Gastrocnemius medialis (tissue), 4 donors: ENCODE results near the gene SH3BP5. TPM values are rescaled to one million over a fixed set of nuclear protein-coding genes. Genes with fewer than 3 reads are reported as not detected.
A peak's percentile ranks its signal among the peaks of the same experiment; 100 is the strongest.

ENCODE experiments used
- ATAC-seq, 2 donors: fragments of 150-250 bp; one replicate each; pipeline ENCODE4 v1.9.1; 2016
- DNase-seq, 2 donors: peaks; one replicate each; pipeline ENCODE4 v3.0.0-alpha.2; 2019
- H3K27ac ChIP-seq, 4 donors: fragments of 200-600 bp; sonication (generic); 1 replicate in 1 of 4; 2 replicates in 3 of 4; pipeline ENCODE4 v1.5.1; 2016 to 2018; ENCODE audit warnings: mild to moderate bottlenecking in 2 of 4, moderate library complexity in 1 of 4
- H3K27me3 ChIP-seq, 3 donors: fragments of 200-600 bp; sonication (generic) in 2 of 3; 1 replicate in 1 of 3; 2 replicates in 2 of 3; pipeline versions ENCODE4 v1.5.1 to v1.6.0; 2016 to 2019; ENCODE audit warnings: mild to moderate bottlenecking in 1 of 3, moderate library complexity in 1 of 3
- H3K36me3 ChIP-seq, 2 donors: fragments of 200-600 bp; sonication (generic) in 1 of 2; one replicate each; pipeline ENCODE4 v1.5.1; 2017 to 2018
- H3K4me1 ChIP-seq, 2 donors: fragments of 200-600 bp; sonication (generic) in 1 of 2; one replicate each; pipeline ENCODE4 v1.5.1; 2016 to 2017; ENCODE audit warnings: mild to moderate bottlenecking in 2 of 2
- H3K4me3 ChIP-seq, 4 donors: fragments of 200-600 bp; sonication (generic) in 3 of 4; 1 replicate in 1 of 4; 2 replicates in 3 of 4; pipeline ENCODE4 v1.5.1; 2016 to 2019; ENCODE audit warnings: mild to moderate bottlenecking in 2 of 4
- H3K9me3 ChIP-seq, 3 donors: fragments of 200-600 bp; sonication (generic) in 2 of 3; 1 replicate in 1 of 3; 2 replicates in 2 of 3; pipeline ENCODE4 v1.5.1; 2016 to 2019
- POLR2A ChIP-seq, 2 donors: fragments of 450-650 bp; IDR thresholded peaks; one replicate each; pipeline ENCODE4 v1.6.1; 2017; ENCODE audit warnings: antibody characterized with exemption in 2 of 2, mild to moderate bottlenecking in 2 of 2, moderate library complexity in 2 of 2
- in situ Hi-C, 4 donors: fragments of 200-750 bp; cut with MboI; loops; one replicate each; pipeline versions ENCODE4 v1.15.0 to v1.8.0; 2017; ENCODE audit warnings: low sequenced_read_pairs in 4 of 4
- intact Hi-C: fragments of 100-400 bp; cut with DNase I; formaldehyde crosslinking; loops from one replicate; pipeline ENCODE4 v1.15.1; 2023; ENCODE audit warnings: low total_unique reads
- total RNA-seq, 4 donors: library from RNA; depleted of rRNA; stranded (reverse); fragments of >200 nt; gene quantifications; one replicate each; pipeline versions ENCODE4 v1.1.0 to v1.2.3, GENCODE V29; 2016
- TF ChIP-seq, protein P1 (sequence below), 5 experiments: fragments of 450-650 bp in 3 of 5; fragments of 200-600 bp in 2 of 5; sonication (generic) in 2 of 5; IDR thresholded peaks in 4 of 5; conservative IDR thresholded peaks in 1 of 5; 1 replicate in 4 of 5; 2 replicates in 1 of 5; pipeline ENCODE4 v1.5.1; 2016 to 2019; ENCODE audit warnings: antibody characterized with exemption in 5 of 5, mild to moderate bottlenecking in 3 of 5, moderate library complexity in 3 of 5

The SH3BP5 gene
- total RNA-seq, 4 donors from 2014 or later = 31.5 to 111 (median 75.5) TPM

DNA sequence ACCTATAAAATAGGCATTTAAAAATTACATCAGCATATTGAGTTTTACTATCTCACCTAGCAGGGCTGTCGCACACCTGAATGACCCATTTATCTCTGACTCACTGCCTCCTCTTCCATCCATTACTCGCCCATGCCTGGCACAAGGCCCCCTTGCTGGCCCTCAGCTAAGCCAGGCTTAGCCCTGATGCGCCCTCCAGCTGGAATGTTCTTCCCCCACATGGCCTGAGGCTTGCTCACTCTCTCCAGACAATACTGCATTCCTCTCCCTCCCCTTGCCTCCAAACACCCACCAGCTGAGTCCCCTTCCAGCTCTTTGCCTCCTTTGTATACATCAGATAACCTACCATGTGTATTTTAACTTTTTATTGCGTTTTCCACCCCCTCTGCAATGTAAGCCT, 7.2 kb downstream of the SH3BP5 start:
- in situ Hi-C loops = no loop called here
- peak in 1 of 2 donors; percentile 4 for ATAC-seq
- intact Hi-C loops = loop anchor here (2.0 to 5.0 kb wide), 2 partner anchors 38 to 223 kb away; no protein-coding TSS in a partner anchor
- DNase-seq = peak in 1 of 2 donors; percentile 70
- Histone ChIP-seq H3K4me1 (peaks cover 89 to 92% of the 10 kb centered on the region in 2 donors), H3K27ac (peak overlapping the region; percentile 88 to 93 (median 91)), H3K27me3 (no peaks in the 10 kb centered on the region), H3K36me3 (no peaks in the 10 kb centered on the region), H3K9me3 (no peaks in the 10 kb centered on the region), H3K4me3 (no peak overlapping the region)
- TF ChIP-seq, protein P1, sequence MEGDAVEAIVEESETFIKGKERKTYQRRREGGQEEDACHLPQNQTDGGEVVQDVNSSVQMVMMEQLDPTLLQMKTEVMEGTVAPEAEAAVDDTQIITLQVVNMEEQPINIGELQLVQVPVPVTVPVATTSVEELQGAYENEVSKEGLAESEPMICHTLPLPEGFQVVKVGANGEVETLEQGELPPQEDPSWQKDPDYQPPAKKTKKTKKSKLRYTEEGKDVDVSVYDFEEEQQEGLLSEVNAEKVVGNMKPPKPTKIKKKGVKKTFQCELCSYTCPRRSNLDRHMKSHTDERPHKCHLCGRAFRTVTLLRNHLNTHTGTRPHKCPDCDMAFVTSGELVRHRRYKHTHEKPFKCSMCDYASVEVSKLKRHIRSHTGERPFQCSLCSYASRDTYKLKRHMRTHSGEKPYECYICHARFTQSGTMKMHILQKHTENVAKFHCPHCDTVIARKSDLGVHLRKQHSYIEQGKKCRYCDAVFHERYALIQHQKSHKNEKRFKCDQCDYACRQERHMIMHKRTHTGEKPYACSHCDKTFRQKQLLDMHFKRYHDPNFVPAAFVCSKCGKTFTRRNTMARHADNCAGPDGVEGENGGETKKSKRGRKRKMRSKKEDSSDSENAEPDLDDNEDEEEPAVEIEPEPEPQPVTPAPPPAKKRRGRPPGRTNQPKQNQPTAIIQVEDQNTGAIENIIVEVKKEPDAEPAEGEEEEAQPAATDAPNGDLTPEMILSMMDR (IDR thresholded peaks at IDR 0.05 in 4 of 5, conservative IDR thresholded peaks at IDR 0.05 in 1 of 5) = no peak
- TF ChIP-seq POLR2A (IDR thresholded peaks at IDR 0.05) = no peak

DNA sequence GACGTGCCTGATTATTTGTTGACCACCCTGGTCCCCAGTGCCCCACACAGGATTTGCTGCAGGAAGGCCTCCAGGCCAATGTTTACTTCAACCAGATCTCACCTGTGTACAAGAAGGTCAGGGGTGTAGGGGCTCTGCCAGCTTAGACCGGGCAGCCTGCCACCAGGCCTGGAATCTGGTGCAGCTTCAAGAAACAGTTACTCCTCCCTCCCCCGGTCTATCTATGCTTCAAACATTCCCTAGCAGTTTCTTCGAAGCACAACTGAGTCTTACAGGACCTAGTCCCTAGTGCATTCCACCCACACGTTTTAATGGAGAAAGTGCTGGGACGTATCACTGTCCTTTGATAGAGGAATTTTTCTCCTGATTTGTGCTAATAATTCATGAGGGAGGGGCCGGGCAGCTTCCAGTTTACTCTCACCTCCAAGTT, 8.0 kb downstream of the SH3BP5 start:
- ATAC-seq (peak in 1 of 2 donors; percentile 7), DNase-seq (peak in 1 of 2 donors; percentile 77)
- in situ Hi-C loops = no loop called here

DNA sequence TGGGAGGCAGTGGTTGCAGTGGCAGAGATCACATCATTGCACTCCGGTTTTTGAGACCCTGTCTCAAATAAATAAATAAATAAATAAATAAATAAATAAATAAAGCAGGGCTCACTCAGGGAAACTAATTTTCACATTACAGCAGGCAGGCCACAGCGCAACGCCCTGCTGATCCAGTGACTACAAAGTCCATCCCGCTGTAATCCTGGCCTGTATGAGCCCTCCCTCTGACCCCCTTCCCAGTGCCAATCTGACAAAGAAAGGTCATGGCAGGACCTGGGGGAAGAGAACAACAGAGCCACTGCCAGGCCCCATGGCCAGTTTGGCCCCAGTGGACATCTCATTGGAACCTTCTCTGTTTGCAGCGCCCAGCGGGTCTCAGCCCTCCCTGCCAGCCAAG, 9.3 kb downstream of the SH3BP5 start:
- Histone ChIP-seq H3K9me3 (no peaks in the 10 kb centered on the region), H3K4me1 (peaks cover 89 to 91% of the 10 kb centered on the region in 2 donors), H3K27ac (peak overlapping the region; percentile 88 to 93 (median 91)), H3K27me3 (no peaks in the 10 kb centered on the region), H3K36me3 (no peaks in the 10 kb centered on the region), H3K4me3 (no peak overlapping the region)
- TF ChIP-seq, protein P1 (IDR thresholded peaks at IDR 0.05 in 4 of 5, conservative IDR thresholded peaks at IDR 0.05 in 1 of 5) = no peak
- no peak for TF ChIP-seq POLR2A (IDR thresholded peaks at IDR 0.05)
- in situ Hi-C loops = no loop called here
- peak in 1 of 2 donors; percentile 39 for DNase-seq
- no peak for ATAC-seq
- intact Hi-C loops = no loop called here

More for the DNA sequence above, 8.0 kb downstream of the SH3BP5 start:
- peaks cover 89 to 93% of the 10 kb centered on the region in 2 donors for H3K4me1 ChIP-seq
- no peaks in the 10 kb centered on the region for H3K27me3 ChIP-seq
- no peak for TF ChIP-seq POLR2A (IDR thresholded peaks at IDR 0.05)
- TF ChIP-seq, protein P1 (IDR thresholded peaks at IDR 0.05 in 4 of 5, conservative IDR thresholded peaks at IDR 0.05 in 1 of 5) = no peak
- intact Hi-C loops = loop anchor here (2.0 kb wide), 1 partner anchor 38 kb away; no protein-coding TSS in a partner anchor
- H3K27ac ChIP-seq = peak overlapping the region; percentile 88 to 93 (median 91)
- H3K4me3 ChIP-seq = no peak overlapping the region
- no peaks in the 10 kb centered on the region for H3K9me3 ChIP-seq
- no peaks in the 10 kb centered on the region for H3K36me3 ChIP-seq

DNA sequence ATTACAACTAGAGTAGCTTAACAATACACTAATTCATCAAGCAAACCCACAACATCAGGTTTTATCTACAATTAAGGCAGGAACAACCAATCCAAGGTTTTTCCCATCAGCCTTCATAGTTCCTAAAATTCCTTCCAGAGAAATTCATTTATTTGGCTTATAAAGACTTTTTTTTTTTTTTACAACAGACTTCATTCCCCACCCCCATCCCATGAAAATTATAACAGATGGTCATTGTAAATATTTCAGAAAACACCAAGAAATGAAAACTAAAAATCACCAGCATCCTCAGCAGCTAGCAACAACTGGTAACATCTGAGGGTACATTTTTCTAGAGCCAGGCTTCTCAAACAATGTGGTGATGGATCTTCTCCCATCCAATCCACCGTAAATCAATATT, 11.0 kb downstream of the SH3BP5 start:
- Histone ChIP-seq H3K4me1 (peaks cover 91 to 92% of the 10 kb centered on the region in 2 donors), H3K9me3 (no peaks in the 10 kb centered on the region), H3K4me3 (no peak overlapping the region), H3K27me3 (no peaks in the 10 kb centered on the region), H3K27ac (peak overlapping the region; percentile 88 to 93 (median 91)), H3K36me3 (no peaks in the 10 kb centered on the region)
- in situ Hi-C loops (no loop called here), intact Hi-C loops (no loop called here)
- DNase-seq (no peak), ATAC-seq (no peak)
- TF ChIP-seq, protein P1 (IDR thresholded peaks at IDR 0.05 in 4 of 5, conservative IDR thresholded peaks at IDR 0.05 in 1 of 5) = no peak
- no peak for TF ChIP-seq POLR2A (IDR thresholded peaks at IDR 0.05)
